HepG2 (cell line): ENCODE data around the gene TCF19. TPM values are rescaled to one million over a fixed set of nuclear protein-coding genes. Genes with fewer than 3 reads are reported as not detected.
A peak's percentile ranks its signal among the peaks of the same experiment; 100 is the strongest.

Experiments used
- ATF6 ChIP-seq: sonication (generic); formaldehyde crosslinking; conservative IDR thresholded peaks from 2 replicates; pipeline ENCODE4 v1.4.0; 2020; ENCODE audit warnings: missing genetic modification reagents
- BRF2 ChIP-seq: sonication (generic); formaldehyde crosslinking; IDR thresholded peaks from 2 replicates; pipeline ENCODE4 v1.8.1; 2022; ENCODE audit warnings: mild to moderate bottlenecking, missing genetic modification reagents
- CBX2 ChIP-seq, 2 experiments: fragments of 200-600 bp in 1 of 2; sonication (generic); formaldehyde crosslinking in 1 of 2; IDR thresholded peaks; 2 replicates each; pipeline versions ENCODE4 v1.7.0 to v1.8.1; 2018 to 2022; ENCODE audit warnings: low read depth in 2 of 2, low read length in 1 of 2, mild to moderate bottlenecking in 1 of 2, missing genetic modification reagents in 1 of 2
- CREM ChIP-seq, 2 experiments: sonication (generic) in 1 of 2; formaldehyde crosslinking in 1 of 2; IDR thresholded peaks; 2 replicates each; pipeline versions ENCODE4 v1.4.0 to v1.6.1; 2016 to 2020; ENCODE audit warnings: antibody characterized with exemption in 1 of 2, mild to moderate bottlenecking in 1 of 2, missing genetic modification reagents in 1 of 2
- DNMT1 ChIP-seq: sonication (generic); formaldehyde crosslinking; IDR thresholded peaks from 2 replicates; pipeline ENCODE4 v1.5.1; 2020; ENCODE audit warnings: mild to moderate bottlenecking, missing genetic modification reagents
- ESRRA ChIP-seq: sonication (generic); formaldehyde crosslinking; IDR thresholded peaks from 2 replicates; pipeline ENCODE4 v1.5.1; 2020; ENCODE audit warnings: mild to moderate bottlenecking, low read depth, missing genetic modification reagents
- NFKB2 ChIP-seq: sonication (generic); formaldehyde crosslinking; IDR thresholded peaks from 2 replicates; pipeline ENCODE4 v1.4.0; 2020; ENCODE audit warnings: missing genetic modification reagents, borderline replicate concordance
- RBFOX2 ChIP-seq: fragments of 200-400 bp; formaldehyde crosslinking; IDR thresholded peaks from 2 replicates; pipeline ENCODE4 v1.6.1; 2017; ENCODE audit warnings: low read depth, mild to moderate bottlenecking, low read length
- SUZ12 ChIP-seq: fragments of 150-350 bp; IDR thresholded peaks from 2 replicates; pipeline ENCODE4 v1.6.1; 2014; ENCODE audit warnings: low read depth, low read length
- XRCC5 ChIP-seq: fragments of 200-400 bp; formaldehyde crosslinking; optimal IDR thresholded peaks from 2 replicates; pipeline ENCODE3; 2017; ENCODE audit warnings: mild to moderate bottlenecking, low read length
- ZFX ChIP-seq: sonication (generic); formaldehyde crosslinking; IDR thresholded peaks from 2 replicates; pipeline ENCODE4 v1.4.0; 2020; ENCODE audit warnings: mild to moderate bottlenecking, low read depth, missing genetic modification reagents, moderate library complexity
- ZUFSP ChIP-seq: sonication (generic); formaldehyde crosslinking; IDR thresholded peaks from 2 replicates; pipeline ENCODE4 v1.9.0; 2021; ENCODE audit warnings: missing genetic modification reagents, mild to moderate bottlenecking, borderline replicate concordance
- polyA plus RNA-seq, 8 experiments: library from polyadenylated mRNA; depleted of rRNA in 3 of 8; stranded (reverse) in 7 of 8; unstranded in 1 of 8; fragments of >200 nt; fragmentation: Illumina TruSeq in 4 of 8; extraction: Trizol in 4 of 8; gene quantifications; 2 replicates each; pipeline versions ENCODE4 v1.2.1 to v1.2.3, GENCODE V29; 2011 to 2016; ENCODE audit warnings: low read depth in 4 of 8, missing spikeins in 1 of 8, mixed read lengths in 1 of 8; ENCODE audit not compliant: insufficient read depth in 1 of 8
- total RNA-seq, 5 experiments: library from RNA; depleted of rRNA; stranded (reverse); fragments of >200 nt; fragmentation: Illumina TruSeq; extraction: Trizol; gene quantifications; 2 replicates each; pipeline ENCODE4 v1.2.3, GENCODE V29; 2016; ENCODE audit warnings: low read depth in 1 of 5
- TF ChIP-seq, protein P1 (sequence below): IDR thresholded peaks from 2 replicates; pipeline ENCODE4 v1.6.1; 2016; ENCODE audit warnings: control low read depth
- TF ChIP-seq, protein P2 (sequence below): sonication (generic); formaldehyde crosslinking; IDR thresholded peaks from 2 replicates; pipeline ENCODE4 v1.5.1; 2020; ENCODE audit warnings: mild to moderate bottlenecking, missing genetic modification reagents, moderate library complexity
- TF ChIP-seq, protein P3 (sequence below): sonication (generic); formaldehyde crosslinking; IDR thresholded peaks from 2 replicates; pipeline ENCODE4 v1.4.0; 2020; ENCODE audit warnings: missing genetic modification reagents

The TCF19 gene
- total and polyA plus RNA-seq, 2 of the 13 experiments (the other 11 are each of a cell fraction or from before 2014, with no cell fraction given): 4.9 to 22.2 TPM

DNA sequence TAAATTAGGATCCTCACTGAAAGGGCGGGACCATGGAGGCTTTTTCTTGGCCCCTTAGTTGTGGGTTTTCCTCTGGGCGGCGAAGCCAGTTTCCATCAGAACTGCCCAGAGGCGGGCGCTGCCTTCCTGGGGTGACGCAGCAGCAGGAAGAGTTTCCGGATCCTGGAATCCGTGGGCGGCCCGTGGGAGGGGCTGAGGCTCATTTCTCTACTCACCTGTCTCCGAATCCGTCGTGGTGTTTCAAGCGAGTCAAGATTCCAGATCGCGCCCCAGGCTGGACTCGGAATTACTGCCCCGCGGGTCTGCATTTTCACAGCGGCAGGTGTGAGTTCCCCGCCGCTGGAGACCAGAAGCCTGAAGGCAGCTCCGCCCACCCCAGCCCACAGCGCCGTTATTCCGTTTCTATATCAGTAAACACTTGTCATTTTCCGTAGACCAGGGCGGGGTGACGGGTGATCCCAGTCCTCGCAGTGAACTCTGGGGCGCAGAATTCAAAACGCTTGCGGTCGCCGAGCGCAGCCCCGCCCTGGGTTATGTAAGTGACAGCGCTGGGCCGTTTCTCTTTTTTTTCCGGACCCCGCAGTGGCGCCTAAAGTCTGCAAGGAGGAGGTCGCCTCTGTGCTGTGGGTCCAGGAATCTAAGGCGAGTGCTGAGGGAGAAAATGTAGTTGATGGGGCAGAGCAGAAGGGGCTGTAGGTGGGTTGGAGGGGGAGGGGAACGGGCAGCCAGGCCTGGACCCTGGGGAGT, 39.3 kb downstream of the TCF19 start (continued):
- TF ChIP-seq CREM (IDR thresholded peaks at IDR 0.05) (peak; percentile 64; the same call in 1 of the 2 replicates), CREM (CRISPR knock-in tag; IDR thresholded peaks at IDR 0.05) (no peak), CBX2 (IDR thresholded peaks at IDR 0.05; ENCODE audit: low read depth, low read length) (no peak), CBX2 (CRISPR knock-in tag; IDR thresholded peaks at IDR 0.05; ENCODE audit: low read depth) (no peak), RBFOX2 (no peak; the same call in 1 of the 2 replicates), NFKB2 (CRISPR knock-in tag) (peak; percentile 5; the same call in 1 of the 2 replicates), ZUFSP (no peak), DNMT1 (CRISPR knock-in tag) (no peak), SUZ12 (no peak), ATF6 (CRISPR knock-in tag) (no peak), ZFX (peak; percentile 72), BRF2 (CRISPR knock-in tag) (no peak; the same call in 1 of the 2 replicates), XRCC5 (peak; percentile 46), ESRRA (peak; percentile 23; the same call in 1 of the 2 replicates)
- TF ChIP-seq, protein P1, sequence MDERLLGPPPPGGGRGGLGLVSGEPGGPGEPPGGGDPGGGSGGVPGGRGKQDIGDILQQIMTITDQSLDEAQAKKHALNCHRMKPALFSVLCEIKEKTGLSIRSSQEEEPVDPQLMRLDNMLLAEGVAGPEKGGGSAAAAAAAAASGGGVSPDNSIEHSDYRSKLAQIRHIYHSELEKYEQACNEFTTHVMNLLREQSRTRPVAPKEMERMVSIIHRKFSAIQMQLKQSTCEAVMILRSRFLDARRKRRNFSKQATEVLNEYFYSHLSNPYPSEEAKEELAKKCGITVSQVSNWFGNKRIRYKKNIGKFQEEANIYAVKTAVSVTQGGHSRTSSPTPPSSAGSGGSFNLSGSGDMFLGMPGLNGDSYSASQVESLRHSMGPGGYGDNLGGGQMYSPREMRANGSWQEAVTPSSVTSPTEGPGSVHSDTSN (CRISPR knock-in tag): no peak
- TF ChIP-seq, protein P2, sequence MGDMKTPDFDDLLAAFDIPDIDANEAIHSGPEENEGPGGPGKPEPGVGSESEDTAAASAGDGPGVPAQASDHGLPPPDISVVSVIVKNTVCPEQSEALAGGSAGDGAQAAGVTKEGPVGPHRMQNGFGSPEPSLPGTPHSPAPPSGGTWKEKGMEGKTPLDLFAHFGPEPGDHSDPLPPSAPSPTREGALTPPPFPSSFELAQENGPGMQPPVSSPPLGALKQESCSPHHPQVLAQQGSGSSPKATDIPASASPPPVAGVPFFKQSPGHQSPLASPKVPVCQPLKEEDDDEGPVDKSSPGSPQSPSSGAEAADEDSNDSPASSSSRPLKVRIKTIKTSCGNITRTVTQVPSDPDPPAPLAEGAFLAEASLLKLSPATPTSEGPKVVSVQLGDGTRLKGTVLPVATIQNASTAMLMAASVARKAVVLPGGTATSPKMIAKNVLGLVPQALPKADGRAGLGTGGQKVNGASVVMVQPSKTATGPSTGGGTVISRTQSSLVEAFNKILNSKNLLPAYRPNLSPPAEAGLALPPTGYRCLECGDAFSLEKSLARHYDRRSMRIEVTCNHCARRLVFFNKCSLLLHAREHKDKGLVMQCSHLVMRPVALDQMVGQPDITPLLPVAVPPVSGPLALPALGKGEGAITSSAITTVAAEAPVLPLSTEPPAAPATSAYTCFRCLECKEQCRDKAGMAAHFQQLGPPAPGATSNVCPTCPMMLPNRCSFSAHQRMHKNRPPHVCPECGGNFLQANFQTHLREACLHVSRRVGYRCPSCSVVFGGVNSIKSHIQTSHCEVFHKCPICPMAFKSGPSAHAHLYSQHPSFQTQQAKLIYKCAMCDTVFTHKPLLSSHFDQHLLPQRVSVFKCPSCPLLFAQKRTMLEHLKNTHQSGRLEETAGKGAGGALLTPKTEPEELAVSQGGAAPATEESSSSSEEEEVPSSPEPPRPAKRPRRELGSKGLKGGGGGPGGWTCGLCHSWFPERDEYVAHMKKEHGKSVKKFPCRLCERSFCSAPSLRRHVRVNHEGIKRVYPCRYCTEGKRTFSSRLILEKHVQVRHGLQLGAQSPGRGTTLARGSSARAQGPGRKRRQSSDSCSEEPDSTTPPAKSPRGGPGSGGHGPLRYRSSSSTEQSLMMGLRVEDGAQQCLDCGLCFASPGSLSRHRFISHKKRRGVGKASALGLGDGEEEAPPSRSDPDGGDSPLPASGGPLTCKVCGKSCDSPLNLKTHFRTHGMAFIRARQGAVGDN (CRISPR knock-in tag): peak; percentile 73
- TF ChIP-seq, protein P3, sequence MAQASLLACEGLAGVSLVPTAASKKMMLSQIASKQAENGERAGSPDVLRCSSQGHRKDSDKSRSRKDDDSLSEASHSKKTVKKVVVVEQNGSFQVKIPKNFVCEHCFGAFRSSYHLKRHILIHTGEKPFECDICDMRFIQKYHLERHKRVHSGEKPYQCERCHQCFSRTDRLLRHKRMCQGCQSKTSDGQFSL (CRISPR knock-in tag): no peak
